ENCODE measurements around the gene ZBTB45. TPM values are rescaled to one million over a fixed set of nuclear protein-coding genes. Genes with fewer than 3 reads are reported as not detected.

The ZBTB45 gene
- total RNA-seq, 1 experiment from 2014 or later: 12.0 TPM

GRCh38 chr19:58477130-58477529 lies 42.5 kb downstream of the ZBTB45 start:
- CTCF ChIA-PET: no interaction called here

More at GRCh38 chr19:58477130-58477529, 42.5 kb downstream of the ZBTB45 start:
- ATAC-seq (no peak), DNase-seq (ENCODE audit: low read depth, low spot score) (no peak)
- Histone ChIP-seq H3K27ac (ENCODE audit: low read depth, low read length) (peak overlapping the region; percentile 69), H3K4me3 (replicated peaks in 1 of 2; ENCODE audit: low read depth in 1 of 2, low read length in 2 of 2) (peak overlapping the region; percentile 75 to 76), H3K9me3 (ENCODE audit: control insufficient read depth in 1 of 2, insufficient read depth in 1 of 2, low read depth in 1 of 2, low read length in 2 of 2) (no peaks in the 10 kb centered on the region), H3K4me2 (ENCODE audit: low read length) (peak overlapping the region; percentile 99), H3K9ac (ENCODE audit: low read length) (peak overlapping the region; percentile 74), H4K20me1 (ENCODE audit: insufficient read depth) (no peaks in the 10 kb centered on the region), H3K27me3 (ENCODE audit: insufficient read depth, low read length) (no peaks in the 10 kb centered on the region), H3K79me2 (ENCODE audit: insufficient read depth, low read length) (no peaks in the 10 kb centered on the region), H3K9me2 (ENCODE audit: insufficient read depth) (no peaks in the 10 kb centered on the region), H3K4me1 (ENCODE audit: control insufficient read depth in 1 of 2, insufficient read depth in 2 of 2, low read length in 2 of 2) (peaks cover 13 to 25% of the 10 kb centered on the region in 2 experiments), H3K36me3 (ENCODE audit: control insufficient read depth in 1 of 2, insufficient read depth in 2 of 2, low read length in 2 of 2) (peaks cover 6 to 7% of the 10 kb centered on the region in 2 experiments; a peak in 3 of 4 replicates), H2AFZ (ENCODE audit: low read depth, low read length, poor library complexity, severe bottlenecking) (no peak overlapping the region)
- TF ChIP-seq SP1 (IDR thresholded peaks at IDR 0.05; ENCODE audit: low read depth) (no peak), SRF (IDR thresholded peaks at IDR 0.05; ENCODE audit: low read depth) (no peak), EZH2phosphoT487 (IDR thresholded peaks at IDR 0.05; ENCODE audit: borderline replicate concordance) (no peak), REST (IDR thresholded peaks at IDR 0.05; ENCODE audit: low read depth) (no peak), ZNF274 (IDR thresholded peaks at IDR 0.05; ENCODE audit: low read depth, low read length) (no peak), ZFX (IDR thresholded peaks at IDR 0.05) (no peak)
- intact Hi-C loops (cut with micrococcal nuclease): no loop called here
- RAD21 ChIA-PET (ENCODE audit: low non-redundant PET in 1 of 2, low total read pairs in 2 of 2, uncharacterized antibody in 2 of 2, unreplicated experiment in 2 of 2): no interaction called here
- BruUV-seq (replicated peaks): no TSS peak
- POLR2A ChIA-PET: no interaction called here
